H1 (cell line): Measurements from ENCODE around the gene SLC1A4. TPM values are rescaled to one million over a fixed set of nuclear protein-coding genes. Genes with fewer than 3 reads are reported as not detected.
A peak's percentile ranks its signal among the peaks of the same experiment; 100 is the strongest.

Experiments
- BCL11A ChIP-seq, 2 experiments: IDR thresholded peaks; one replicate each; pipeline ENCODE4 v1.6.1; 2011; ENCODE audit warnings: low read depth in 2 of 2, low read length in 2 of 2, mild to moderate bottlenecking in 2 of 2
- CBX5 ChIP-seq: fragments of 300-800, 300-1000 bp; sonication (generic); IDR thresholded peaks from 2 replicates; pipeline ENCODE4 v1.7.1; 2016; ENCODE audit warnings: antibody characterized with exemption, low read length, low read depth
- CEBPB ChIP-seq: IDR thresholded peaks from 2 replicates; pipeline ENCODE4 v1.6.1; 2012; ENCODE audit warnings: low read depth, low read length
- CHD2 ChIP-seq: IDR thresholded peaks from 2 replicates; pipeline ENCODE4 v1.6.1; 2012; ENCODE audit warnings: low read length, improper control_type of control experiment
- GTF2F1 ChIP-seq: IDR thresholded peaks from 2 replicates; pipeline ENCODE4 v1.6.1; 2012; ENCODE audit warnings: low read depth, low read length, improper control_type of control experiment, borderline replicate concordance
- KDM1A ChIP-seq: fragments of 200-600, 300-600 bp; sonication (generic); IDR thresholded peaks from 2 replicates; pipeline ENCODE4 v1.7.1; 2016; ENCODE audit warnings: mild to moderate bottlenecking, low read length, borderline replicate concordance
- RBBP5 ChIP-seq: IDR thresholded peaks from 2 replicates; pipeline ENCODE4 v1.7.1; 2012; ENCODE audit warnings: low read depth, mild to moderate bottlenecking, inconsistent platforms, low read length, moderate library complexity, borderline replicate concordance
- USF2 ChIP-seq: IDR thresholded peaks from 2 replicates; pipeline ENCODE4 v1.6.1; 2011; ENCODE audit warnings: low read length, improper control_type of control experiment
- YY1 ChIP-seq: IDR thresholded peaks from 2 replicates; pipeline ENCODE4 v1.6.1; 2011; ENCODE audit warnings: low read depth, mild to moderate bottlenecking, low read length
- polyA plus RNA-seq, 7 experiments: library from polyadenylated mRNA; depleted of rRNA in 3 of 7; stranded (reverse) in 5 of 7; unstranded in 2 of 7; fragments of >200 nt in 5 of 7; fragments of 200-250 nt in 2 of 7; gene quantifications; 1 replicate in 5 of 7; 2 replicates in 1 of 7; 4 replicates in 1 of 7; pipeline versions ENCODE4 v1.2.1 to v1.2.3, GENCODE V29; 2011 to 2013; ENCODE audit warnings: missing spikeins in 2 of 7, mixed read lengths in 2 of 7
- total RNA-seq: library from RNA; stranded (reverse); fragmentation: NEBNext Ultra II Directional; extraction: Animal tissue kit (Norgen Biotek cat#: 25700); gene quantifications from 2 replicates; pipeline ENCODE4 v1.2.1, GENCODE V29; 2021

Gene SLC1A4
- total and polyA plus RNA-seq, 2 of the 8 experiments (the other 6 are each of a cell fraction or from before 2014, with no cell fraction given), result 0.44 to 0.86 TPM

GRCh38 chr2:65056215-65057053, 67.2 kb downstream of the SLC1A4 start, which contains the start of gene CEP68 (continued):
- TF ChIP-seq USF2 (no peak), YY1 (peak; percentile 81; the same call in 1 of the 2 replicates), KDM1A (no peak), RBBP5 (peak; percentile 45; the same call in 1 of the 2 replicates), CHD2 (peak; percentile 83), BCL11A (IDR thresholded peaks at IDR 0.05; ENCODE audit: low read depth in 2 of 2, low read length in 2 of 2) (no peak), CEBPB (no peak), CBX5 (no peak), GTF2F1 (peak; percentile 73; the same call in 1 of the 2 replicates)
